ENCODE data around the gene GBGT1. TPM values are rescaled to one million over a fixed set of nuclear protein-coding genes. Genes with fewer than 3 reads are reported as not detected.
A peak's percentile ranks its signal among the peaks of the same experiment; 100 is the strongest.

The GBGT1 gene
- polyA plus RNA-seq, 1 donor, result 5.4 TPM

- DNase-seq, result no peak
Observed at GRCh38 chr9:133143639-133144141, 20.0 kb downstream of the GBGT1 start.

- DNase-seq, result no peak
Observed at GRCh38 chr9:133142684-133143622, 20.8 kb downstream of the GBGT1 start.

- DNase-seq, result no peak
Observed at GRCh38 chr9:133141833-133142595, 21.7 kb downstream of the GBGT1 start.

- DNase-seq, result no peak
Observed at GRCh38 chr9:133140606-133141005, 23.1 kb downstream of the GBGT1 start.

GRCh38 chr9:133140174-133140505 is 23.6 kb downstream of the GBGT1 start:
- no peak for DNase-seq

- DNase-seq, result no peak
Observed at GRCh38 chr9:133139246-133140173, 24.2 kb downstream of the GBGT1 start.

GRCh38 chr9:133137451-133138231 is 26.1 kb downstream of the GBGT1 start:
- DNase-seq, result no peak

- DNase-seq, result no peak
Observed at GRCh38 chr9:133135146-133135745, 28.5 kb downstream of the GBGT1 start.

GRCh38 chr9:133134388-133135145 is 29.1 kb downstream of the GBGT1 start:
- DNase-seq, result no peak

GRCh38 chr9:133133681-133134387 is 29.9 kb downstream of the GBGT1 start:
- peak; percentile 91 for DNase-seq

- no peak for DNase-seq
Observed at GRCh38 chr9:133132174-133132573, 31.5 kb downstream of the GBGT1 start.

GRCh38 chr9:133131506-133131905 is 32.2 kb downstream of the GBGT1 start:
- DNase-seq, result no peak

GRCh38 chr9:133130685-133131244 is 32.9 kb downstream of the GBGT1 start:
- DNase-seq, result no peak

- DNase-seq, result no peak
Observed at GRCh38 chr9:133129001-133129795, 34.5 kb downstream of the GBGT1 start.

GRCh38 chr9:133128152-133128551 is 35.6 kb downstream of the GBGT1 start:
- DNase-seq, result no peak

GRCh38 chr9:133127340-133127981 is 36.3 kb downstream of the GBGT1 start:
- no peak for DNase-seq

GRCh38 chr9:133126697-133127339 is 36.9 kb downstream of the GBGT1 start:
- DNase-seq, result no peak

Data from hindlimb muscle (tissue), 1 donor.